Gastrocnemius medialis (tissue), 4 donors: Measurements from ENCODE around the gene OTOG. TPM values are rescaled to one million over a fixed set of nuclear protein-coding genes. Genes with fewer than 3 reads are reported as not detected.

ENCODE experiments used
- ATAC-seq, 2 donors: fragments of 150-250 bp; one replicate each; pipeline ENCODE4 v1.9.1; 2016
- DNase-seq, 2 donors: peaks; one replicate each; pipeline ENCODE4 v3.0.0-alpha.2; 2019
- H3K27ac ChIP-seq, 4 donors: fragments of 200-600 bp; sonication (generic); 1 replicate in 1 of 4; 2 replicates in 3 of 4; pipeline ENCODE4 v1.5.1; 2016 to 2018; ENCODE audit warnings: mild to moderate bottlenecking in 2 of 4, moderate library complexity in 1 of 4
- H3K27me3 ChIP-seq, 3 donors: fragments of 200-600 bp; sonication (generic) in 2 of 3; 1 replicate in 1 of 3; 2 replicates in 2 of 3; pipeline versions ENCODE4 v1.5.1 to v1.6.0; 2016 to 2019; ENCODE audit warnings: mild to moderate bottlenecking in 1 of 3, moderate library complexity in 1 of 3
- H3K36me3 ChIP-seq, 2 donors: fragments of 200-600 bp; sonication (generic) in 1 of 2; one replicate each; pipeline ENCODE4 v1.5.1; 2017 to 2018
- H3K4me1 ChIP-seq, 2 donors: fragments of 200-600 bp; sonication (generic) in 1 of 2; one replicate each; pipeline ENCODE4 v1.5.1; 2016 to 2017; ENCODE audit warnings: mild to moderate bottlenecking in 2 of 2
- H3K4me3 ChIP-seq, 4 donors: fragments of 200-600 bp; sonication (generic) in 3 of 4; 1 replicate in 1 of 4; 2 replicates in 3 of 4; pipeline ENCODE4 v1.5.1; 2016 to 2019; ENCODE audit warnings: mild to moderate bottlenecking in 2 of 4
- H3K9me3 ChIP-seq, 3 donors: fragments of 200-600 bp; sonication (generic) in 2 of 3; 1 replicate in 1 of 3; 2 replicates in 2 of 3; pipeline ENCODE4 v1.5.1; 2016 to 2019
- POLR2A ChIP-seq, 2 donors: fragments of 450-650 bp; IDR thresholded peaks; one replicate each; pipeline ENCODE4 v1.6.1; 2017; ENCODE audit warnings: antibody characterized with exemption in 2 of 2, mild to moderate bottlenecking in 2 of 2, moderate library complexity in 2 of 2
- in situ Hi-C, 4 donors: fragments of 200-750 bp; cut with MboI; loops; one replicate each; pipeline versions ENCODE4 v1.15.0 to v1.8.0; 2017; ENCODE audit warnings: low sequenced_read_pairs in 4 of 4
- intact Hi-C: fragments of 100-400 bp; cut with DNase I; formaldehyde crosslinking; loops from one replicate; pipeline ENCODE4 v1.15.1; 2023; ENCODE audit warnings: low total_unique reads
- total RNA-seq, 4 donors: library from RNA; depleted of rRNA; stranded (reverse); fragments of >200 nt; gene quantifications; one replicate each; pipeline versions ENCODE4 v1.1.0 to v1.2.3, GENCODE V29; 2016
- TF ChIP-seq, protein P1 (sequence below), 5 experiments: fragments of 450-650 bp in 3 of 5; fragments of 200-600 bp in 2 of 5; sonication (generic) in 2 of 5; IDR thresholded peaks in 4 of 5; conservative IDR thresholded peaks in 1 of 5; 1 replicate in 4 of 5; 2 replicates in 1 of 5; pipeline ENCODE4 v1.5.1; 2016 to 2019; ENCODE audit warnings: antibody characterized with exemption in 5 of 5, mild to moderate bottlenecking in 3 of 5, moderate library complexity in 3 of 5

OTOG gene
- total RNA-seq, 4 donors from 2014 or later: not detected

DNA sequence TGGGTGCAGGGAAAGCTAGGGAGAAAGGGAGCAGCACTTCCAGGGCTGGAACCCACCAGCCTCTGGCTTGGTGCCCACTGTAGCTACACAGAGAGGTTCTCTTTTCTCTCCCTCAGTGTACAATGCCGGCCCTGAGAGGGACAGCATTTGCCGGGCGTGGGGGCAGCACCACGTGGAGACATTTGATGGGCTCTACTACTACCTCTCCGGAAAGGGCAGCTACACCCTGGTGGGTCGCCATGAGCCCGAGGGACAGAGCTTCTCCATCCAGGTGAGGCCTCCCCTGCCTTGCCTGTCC, 6.1 kb downstream of the OTOG start:
- no peaks in the 10 kb centered on the region for H3K36me3 ChIP-seq
- intact Hi-C loops (no loop called here), in situ Hi-C loops (no loop called here)
- TF ChIP-seq, protein P1, sequence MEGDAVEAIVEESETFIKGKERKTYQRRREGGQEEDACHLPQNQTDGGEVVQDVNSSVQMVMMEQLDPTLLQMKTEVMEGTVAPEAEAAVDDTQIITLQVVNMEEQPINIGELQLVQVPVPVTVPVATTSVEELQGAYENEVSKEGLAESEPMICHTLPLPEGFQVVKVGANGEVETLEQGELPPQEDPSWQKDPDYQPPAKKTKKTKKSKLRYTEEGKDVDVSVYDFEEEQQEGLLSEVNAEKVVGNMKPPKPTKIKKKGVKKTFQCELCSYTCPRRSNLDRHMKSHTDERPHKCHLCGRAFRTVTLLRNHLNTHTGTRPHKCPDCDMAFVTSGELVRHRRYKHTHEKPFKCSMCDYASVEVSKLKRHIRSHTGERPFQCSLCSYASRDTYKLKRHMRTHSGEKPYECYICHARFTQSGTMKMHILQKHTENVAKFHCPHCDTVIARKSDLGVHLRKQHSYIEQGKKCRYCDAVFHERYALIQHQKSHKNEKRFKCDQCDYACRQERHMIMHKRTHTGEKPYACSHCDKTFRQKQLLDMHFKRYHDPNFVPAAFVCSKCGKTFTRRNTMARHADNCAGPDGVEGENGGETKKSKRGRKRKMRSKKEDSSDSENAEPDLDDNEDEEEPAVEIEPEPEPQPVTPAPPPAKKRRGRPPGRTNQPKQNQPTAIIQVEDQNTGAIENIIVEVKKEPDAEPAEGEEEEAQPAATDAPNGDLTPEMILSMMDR (IDR thresholded peaks at IDR 0.05 in 4 of 5, conservative IDR thresholded peaks at IDR 0.05 in 1 of 5): no peak
- TF ChIP-seq POLR2A (IDR thresholded peaks at IDR 0.05): no peak
- H3K9me3 ChIP-seq: no peaks in the 10 kb centered on the region
- no peak overlapping the region for H3K4me3 ChIP-seq
- H3K4me1 ChIP-seq: no peaks in the 10 kb centered on the region
- ATAC-seq (no peak), DNase-seq (no peak)
- peaks cover 0 to 5% (median 0%) of the 10 kb centered on the region in 3 donors for H3K27me3 ChIP-seq
- H3K27ac ChIP-seq: no peak overlapping the region

DNA sequence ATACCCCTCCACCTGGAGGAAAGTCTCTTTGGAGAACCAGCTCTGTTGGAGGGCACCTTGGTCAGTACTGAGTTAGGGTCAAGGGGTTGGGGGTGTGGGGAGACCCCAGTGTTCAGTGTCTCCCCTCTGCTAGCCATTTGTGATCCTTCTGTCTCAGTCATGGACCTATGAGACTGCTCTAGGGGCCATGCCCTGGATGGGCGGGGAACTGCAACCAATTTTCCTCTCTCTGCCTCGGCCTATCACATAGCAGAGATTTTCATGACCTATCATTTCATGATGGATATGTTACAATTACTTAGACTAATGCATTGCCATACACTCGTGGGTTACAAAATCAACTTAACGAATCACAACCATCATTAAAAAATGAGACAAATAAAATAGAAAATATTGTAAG, 7.4 kb downstream of the OTOG start:
- no peaks in the 10 kb centered on the region for H3K9me3 ChIP-seq
- ATAC-seq: no peak
- H3K27ac ChIP-seq: no peak overlapping the region
- no peaks in the 10 kb centered on the region for H3K27me3 ChIP-seq
- in situ Hi-C loops (no loop called here), intact Hi-C loops (no loop called here)
- TF ChIP-seq, protein P1 (IDR thresholded peaks at IDR 0.05 in 4 of 5, conservative IDR thresholded peaks at IDR 0.05 in 1 of 5): no peak
- no peak for TF ChIP-seq POLR2A (IDR thresholded peaks at IDR 0.05)
- no peak for DNase-seq
- H3K4me1 ChIP-seq: no peaks in the 10 kb centered on the region
- H3K36me3 ChIP-seq: no peaks in the 10 kb centered on the region
- H3K4me3 ChIP-seq: no peak overlapping the region

DNA sequence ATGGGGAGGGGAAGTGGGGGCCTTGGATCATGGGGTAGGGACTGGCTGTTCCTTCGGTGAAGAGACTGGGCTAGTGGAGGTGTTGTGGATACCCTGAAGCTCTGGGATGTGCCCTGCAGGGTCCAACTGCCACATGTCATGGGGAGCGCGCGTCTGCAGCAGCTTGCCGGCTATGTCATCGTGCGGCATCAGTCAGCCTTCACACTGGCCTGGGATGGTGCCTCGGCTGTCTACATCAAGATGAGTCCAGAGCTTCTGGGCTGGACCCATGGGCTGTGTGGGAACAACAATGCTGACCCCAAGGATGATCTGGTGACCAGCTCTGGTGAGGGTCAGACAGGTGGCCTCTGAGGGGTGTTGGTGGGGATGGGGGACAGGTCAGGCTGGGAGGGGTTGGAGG, 9.9 kb downstream of the OTOG start:
- DNase-seq (no peak), ATAC-seq (no peak)
- intact Hi-C loops: no loop called here
- Histone ChIP-seq H3K27me3 (no peaks in the 10 kb centered on the region), H3K4me3 (no peak overlapping the region), H3K9me3 (no peaks in the 10 kb centered on the region), H3K4me1 (no peaks in the 10 kb centered on the region), H3K36me3 (no peaks in the 10 kb centered on the region), H3K27ac (no peak overlapping the region)
- in situ Hi-C loops: no loop called here
- TF ChIP-seq, protein P1 (IDR thresholded peaks at IDR 0.05 in 4 of 5, conservative IDR thresholded peaks at IDR 0.05 in 1 of 5): no peak
- no peak for TF ChIP-seq POLR2A (IDR thresholded peaks at IDR 0.05)

DNA sequence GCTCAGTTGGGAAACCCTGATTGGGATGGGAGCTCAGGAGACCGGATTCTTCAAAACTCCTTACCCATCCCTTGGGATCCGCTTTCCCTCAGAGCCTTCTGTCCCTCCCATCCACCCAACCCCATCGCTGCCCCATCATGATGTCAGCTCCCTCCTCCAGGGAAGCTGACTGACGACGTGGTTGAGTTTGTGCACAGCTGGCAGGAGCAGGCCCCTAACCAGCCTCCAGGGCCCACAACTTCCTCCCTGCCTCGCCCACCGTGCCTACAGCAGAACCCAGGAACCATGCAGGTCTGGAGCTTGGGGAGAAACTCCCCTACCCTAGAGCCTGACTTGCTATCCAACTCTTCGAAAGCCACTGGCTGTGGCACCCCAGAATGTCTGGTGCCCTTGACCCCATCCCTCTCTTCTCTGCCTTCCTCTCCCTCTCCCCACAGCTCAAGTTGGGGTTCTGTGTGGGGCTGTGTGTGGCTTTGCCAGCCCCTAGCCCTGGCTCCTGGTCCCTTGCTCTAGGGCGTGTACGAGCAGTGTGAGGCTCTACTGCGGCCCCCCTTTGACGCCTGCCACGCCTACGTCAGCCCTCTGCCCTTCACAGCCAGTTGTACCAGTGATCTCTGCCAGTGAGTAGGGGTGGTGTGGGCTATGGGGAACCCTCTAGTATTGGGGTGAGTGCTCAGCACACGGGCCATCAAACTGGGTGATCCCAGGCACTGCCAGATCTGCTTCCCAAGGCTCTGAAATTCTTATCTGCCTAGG, 11.1 kb downstream of the OTOG start:
- Histone ChIP-seq H3K27me3 (no peaks in the 10 kb centered on the region), H3K4me1 (no peaks in the 10 kb centered on the region), H3K4me3 (no peak overlapping the region), H3K27ac (no peak overlapping the region), H3K9me3 (no peaks in the 10 kb centered on the region), H3K36me3 (no peaks in the 10 kb centered on the region)
- ATAC-seq: no peak
- intact Hi-C loops: no loop called here
- DNase-seq: no peak
- in situ Hi-C loops: no loop called here
- TF ChIP-seq, protein P1 (IDR thresholded peaks at IDR 0.05 in 4 of 5, conservative IDR thresholded peaks at IDR 0.05 in 1 of 5): no peak
- no peak for TF ChIP-seq POLR2A (IDR thresholded peaks at IDR 0.05)

DNA sequence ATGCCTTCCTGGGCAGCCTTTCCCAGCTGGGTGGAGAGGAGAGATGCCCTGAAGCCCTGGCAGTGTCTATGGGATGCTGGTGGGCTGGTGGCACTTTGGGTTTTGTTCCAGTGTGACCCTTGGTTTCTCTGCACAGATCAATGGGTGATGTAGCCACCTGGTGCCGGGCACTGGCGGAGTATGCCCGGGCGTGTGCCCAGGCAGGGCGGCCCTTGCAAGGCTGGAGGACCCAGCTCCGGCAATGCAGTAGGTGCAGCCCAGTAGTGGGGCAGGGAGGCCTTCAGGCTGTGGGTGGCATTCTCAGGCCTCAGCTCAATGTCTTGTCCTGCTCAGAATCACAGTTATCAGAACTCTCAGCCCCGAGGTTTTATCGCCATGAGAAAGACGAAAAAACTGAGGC, 11.9 kb downstream of the OTOG start:
- H3K36me3 ChIP-seq: no peaks in the 10 kb centered on the region
- H3K4me3 ChIP-seq: no peak overlapping the region
- H3K27ac ChIP-seq: no peak overlapping the region
- ATAC-seq (no peak), DNase-seq (no peak)
- in situ Hi-C loops: no loop called here
- intact Hi-C loops: no loop called here
- H3K9me3 ChIP-seq: no peaks in the 10 kb centered on the region
- no peaks in the 10 kb centered on the region for H3K27me3 ChIP-seq
- H3K4me1 ChIP-seq: no peaks in the 10 kb centered on the region
- no peak for TF ChIP-seq POLR2A (IDR thresholded peaks at IDR 0.05)
- TF ChIP-seq, protein P1 (IDR thresholded peaks at IDR 0.05 in 4 of 5, conservative IDR thresholded peaks at IDR 0.05 in 1 of 5): no peak
